ENCODE data around the gene ABHD6. TPM values are rescaled to one million over a fixed set of nuclear protein-coding genes. Genes with fewer than 3 reads are reported as not detected.

ABHD6 gene
- total RNA-seq, 1 donor from 2014 or later, result 4.9 TPM

GRCh38 chr3:58249358-58250092 is 11.9 kb downstream of the ABHD6 start:
- Mint-ChIP-seq H3K27me3 (ENCODE audit: low read depth) (no peaks in the 10 kb centered on the region), H3K36me3 (no peaks in the 10 kb centered on the region), H3K4me1 (peaks cover 20% of the 10 kb centered on the region), H3K27ac (peak overlapping the region; percentile 48), H3K4me3 (no peak overlapping the region), H3K9me3 (no peaks in the 10 kb centered on the region)
- no peak for DNase-seq (ENCODE audit: low spot score in 2 of 2, unreplicated experiment in 2 of 2)
- TF ChIP-seq CTCF (IDR thresholded peaks at IDR 0.05; ENCODE audit: unreplicated experiment), result no peak

GRCh38 chr3:58250093-58250707 is 12.6 kb downstream of the ABHD6 start:
- H3K27me3 Mint-ChIP-seq (ENCODE audit: low read depth), result no peaks in the 10 kb centered on the region
- no peaks in the 10 kb centered on the region for H3K36me3 Mint-ChIP-seq
- no peak for DNase-seq (ENCODE audit: low spot score in 2 of 2, unreplicated experiment in 2 of 2)
- H3K27ac Mint-ChIP-seq, result peak overlapping the region; percentile 48
- peaks cover 20% of the 10 kb centered on the region for H3K4me1 Mint-ChIP-seq
- no peak for TF ChIP-seq CTCF (IDR thresholded peaks at IDR 0.05; ENCODE audit: unreplicated experiment)
- no peaks in the 10 kb centered on the region for H3K9me3 Mint-ChIP-seq
- no peak overlapping the region for H3K4me3 Mint-ChIP-seq

GRCh38 chr3:58251631-58252035 is 14.0 kb downstream of the ABHD6 start:
- TF ChIP-seq CTCF (IDR thresholded peaks at IDR 0.05; ENCODE audit: unreplicated experiment), result no peak
- H3K9me3 Mint-ChIP-seq, result no peaks in the 10 kb centered on the region
- peaks cover 20% of the 10 kb centered on the region for H3K4me1 Mint-ChIP-seq
- H3K27me3 Mint-ChIP-seq (ENCODE audit: low read depth), result no peaks in the 10 kb centered on the region
- no peaks in the 10 kb centered on the region for H3K36me3 Mint-ChIP-seq
- DNase-seq (ENCODE audit: low spot score in 2 of 2, unreplicated experiment in 2 of 2), result no peak
- H3K27ac Mint-ChIP-seq, result no peak overlapping the region
- no peak overlapping the region for H3K4me3 Mint-ChIP-seq

- no peak for DNase-seq (ENCODE audit: low spot score in 2 of 2, unreplicated experiment in 2 of 2)
- peaks cover 2% of the 10 kb centered on the region for H3K36me3 Mint-ChIP-seq
- peaks cover 20% of the 10 kb centered on the region for H3K4me1 Mint-ChIP-seq
- H3K27ac Mint-ChIP-seq, result no peak overlapping the region
- no peaks in the 10 kb centered on the region for H3K9me3 Mint-ChIP-seq
- no peak for TF ChIP-seq CTCF (IDR thresholded peaks at IDR 0.05; ENCODE audit: unreplicated experiment)
- H3K27me3 Mint-ChIP-seq (ENCODE audit: low read depth), result no peaks in the 10 kb centered on the region
- no peak overlapping the region for H3K4me3 Mint-ChIP-seq
These were observed 16.6 kb downstream of the ABHD6 start for GRCh38 chr3:58254144-58254543.

- no peaks in the 10 kb centered on the region for H3K9me3 Mint-ChIP-seq
These were observed 18.5 kb downstream of the ABHD6 start for GRCh38 chr3:58256061-58256460.

More at GRCh38 chr3:58256061-58256460, 18.5 kb downstream of the ABHD6 start:
- no peak overlapping the region for H3K27ac Mint-ChIP-seq
- H3K4me3 Mint-ChIP-seq, result no peak overlapping the region
- peaks cover 2% of the 10 kb centered on the region for H3K36me3 Mint-ChIP-seq
- DNase-seq (ENCODE audit: low spot score in 2 of 2, unreplicated experiment in 2 of 2), result no peak
- peaks cover 6% of the 10 kb centered on the region for H3K4me1 Mint-ChIP-seq
- no peak for TF ChIP-seq CTCF (IDR thresholded peaks at IDR 0.05; ENCODE audit: unreplicated experiment)
- H3K27me3 Mint-ChIP-seq (ENCODE audit: low read depth), result no peaks in the 10 kb centered on the region

Measured in mesothelial cell of epicardium (in vitro differentiated cells).